Large intestine (tissue), 3 donors: ENCODE results near the gene NT5C2. TPM values are rescaled to one million over a fixed set of nuclear protein-coding genes. Genes with fewer than 3 reads are reported as not detected.

Experiments used
- DNase-seq, 2 donors: peaks; one replicate each; pipeline versions ENCODE4 v3.0.0 to v3.0.0-alpha.2; 2013
- H3K27ac ChIP-seq: one replicate; pipeline ENCODE4 v1.5.1; 2013; ENCODE audit warnings: low read length
- H3K27me3 ChIP-seq: 2 replicates; pipeline ENCODE4 v1.6.1; 2013; ENCODE audit warnings: low read length; ENCODE audit not compliant: control insufficient read depth, insufficient read depth
- H3K36me3 ChIP-seq: 2 replicates; pipeline ENCODE4 v1.6.1; 2013; ENCODE audit warnings: low read length; ENCODE audit not compliant: control insufficient read depth, insufficient read depth
- H3K4me1 ChIP-seq: one replicate; pipeline ENCODE4 v1.6.1; 2013; ENCODE audit warnings: low read length; ENCODE audit not compliant: control insufficient read depth, insufficient read depth
- H3K4me3 ChIP-seq: one replicate; pipeline ENCODE4 v1.5.1; 2013; ENCODE audit warnings: low read length
- H3K9me3 ChIP-seq: one replicate; pipeline ENCODE4 v1.6.1; 2013; ENCODE audit warnings: mild to moderate bottlenecking, low read depth, low read length, moderate library complexity; ENCODE audit not compliant: control insufficient read depth
- WGBS: methylation state at CpG from one replicate; pipeline ENCODE4 v1.1.5; 2013; ENCODE audit warnings: low lambda C conversion rate; ENCODE audit not compliant: insufficient coverage; 5-methylcytosine and 5-hydroxymethylcytosine counted together
- polyA plus RNA-seq: library from polyadenylated mRNA; unstranded; fragments of 120-200 nt; gene quantifications from one replicate; pipeline ENCODE4 v1.2.1, GENCODE V29; 2013

Gene NT5C2
- polyA plus RNA-seq, 1 donor, result 63.9 TPM

GRCh38 chr10:103203466-103203865 is 10.4 kb upstream of the NT5C2 start:
- H3K9me3 ChIP-seq, result no peaks in the 10 kb centered on the region
- H3K4me1 ChIP-seq, result no peaks in the 10 kb centered on the region
- no CpG with 5 or more reads among the region's 3 CpGs for WGBS
- H3K27me3 ChIP-seq, result no peaks in the 10 kb centered on the region
- H3K4me3 ChIP-seq, result no peak overlapping the region
- DNase-seq, result no peak
- H3K27ac ChIP-seq, result no peak overlapping the region
- H3K36me3 ChIP-seq, result no peaks in the 10 kb centered on the region

- Histone ChIP-seq H3K36me3 (no peaks in the 10 kb centered on the region), H3K9me3 (no peaks in the 10 kb centered on the region), H3K4me3 (no peak overlapping the region), H3K4me1 (peaks cover 3% of the 10 kb centered on the region), H3K27ac (no peak overlapping the region), H3K27me3 (no peaks in the 10 kb centered on the region)
- no peak for DNase-seq
- WGBS, result no CpG with 5 or more reads among the region's 7 CpGs
Measured at GRCh38 chr10:103202319-103202718, 9.2 kb upstream of the NT5C2 start.

GRCh38 chr10:103199488-103199887 is 6.4 kb upstream of the NT5C2 start:
- Histone ChIP-seq H3K4me1 (peaks cover 6% of the 10 kb centered on the region), H3K27me3 (no peaks in the 10 kb centered on the region)

GRCh38 chr10:103198648-103199047 is 5.6 kb upstream of the NT5C2 start:
- 80% methylated on average over 2 of the region's 8 CpGs for WGBS
- Histone ChIP-seq H3K9me3 (no peaks in the 10 kb centered on the region), H3K27ac (no peak overlapping the region), H3K36me3 (no peaks in the 10 kb centered on the region), H3K4me3 (no peak overlapping the region), H3K4me1 (peaks cover 6% of the 10 kb centered on the region), H3K27me3 (no peaks in the 10 kb centered on the region)
- no peak for DNase-seq

More at GRCh38 chr10:103199488-103199887, 6.4 kb upstream of the NT5C2 start:
- no CpG with 5 or more reads among the region's 1 CpG for WGBS
- no peak overlapping the region for H3K4me3 ChIP-seq
- H3K27ac ChIP-seq, result no peak overlapping the region
- no peaks in the 10 kb centered on the region for H3K36me3 ChIP-seq
- no peak for DNase-seq
- no peaks in the 10 kb centered on the region for H3K9me3 ChIP-seq

GRCh38 chr10:103197903-103198302 is 4.8 kb upstream of the NT5C2 start:
- DNase-seq, result no peak
- Histone ChIP-seq H3K4me1 (peaks cover 6% of the 10 kb centered on the region), H3K9me3 (no peaks in the 10 kb centered on the region), H3K4me3 (no peak overlapping the region), H3K27me3 (no peaks in the 10 kb centered on the region), H3K36me3 (no peaks in the 10 kb centered on the region), H3K27ac (no peak overlapping the region)
- WGBS, result 100% methylated on average over 1 of the region's 2 CpGs

GRCh38 chr10:103197174-103197573 is 4.1 kb upstream of the NT5C2 start:
- Histone ChIP-seq H3K4me3 (no peak overlapping the region), H3K27me3 (no peaks in the 10 kb centered on the region)
- 85% methylated on average over 2 of the region's 3 CpGs for WGBS

GRCh38 chr10:103196516-103196915 is 3.4 kb upstream of the NT5C2 start:
- H3K27ac ChIP-seq, result no peak overlapping the region

More at GRCh38 chr10:103197174-103197573, 4.1 kb upstream of the NT5C2 start:
- H3K36me3 ChIP-seq, result no peaks in the 10 kb centered on the region
- no peaks in the 10 kb centered on the region for H3K9me3 ChIP-seq
- peak overlapping the region; percentile 60 for H3K27ac ChIP-seq
- peaks cover 6% of the 10 kb centered on the region for H3K4me1 ChIP-seq
- DNase-seq, result peak; percentile 53 to 65

GRCh38 chr10:103193820-103194529 is 903 bp upstream of the NT5C2 start:
- H3K4me1 ChIP-seq, result peaks cover 6% of the 10 kb centered on the region
- 55% methylated on average over 4 of the region's 14 CpGs for WGBS

More at GRCh38 chr10:103196516-103196915, 3.4 kb upstream of the NT5C2 start:
- Histone ChIP-seq H3K9me3 (no peaks in the 10 kb centered on the region), H3K27me3 (no peaks in the 10 kb centered on the region), H3K4me3 (no peak overlapping the region), H3K36me3 (no peaks in the 10 kb centered on the region), H3K4me1 (peaks cover 6% of the 10 kb centered on the region)
- no peak for DNase-seq
- 40% methylated on average over 2 of the region's 2 CpGs for WGBS

GRCh38 chr10:103192451-103193106 is 493 bp downstream of the NT5C2 start:
- Histone ChIP-seq H3K36me3 (no peaks in the 10 kb centered on the region), H3K27ac (peak overlapping the region; percentile 94), H3K4me3 (peak overlapping the region; percentile 89), H3K9me3 (no peaks in the 10 kb centered on the region), H3K4me1 (peaks cover 5% of the 10 kb centered on the region), H3K27me3 (no peaks in the 10 kb centered on the region)
- WGBS, result no CpG with 5 or more reads among the region's 62 CpGs
- DNase-seq, result peak; percentile 67 to 87

More at GRCh38 chr10:103193820-103194529, 903 bp upstream of the NT5C2 start:
- peak in 1 of 2 donors; percentile 9 for DNase-seq
- H3K27ac ChIP-seq, result no peak overlapping the region
- no peak overlapping the region for H3K4me3 ChIP-seq
- no peaks in the 10 kb centered on the region for H3K9me3 ChIP-seq
- H3K36me3 ChIP-seq, result no peaks in the 10 kb centered on the region
- no peaks in the 10 kb centered on the region for H3K27me3 ChIP-seq

- WGBS, result 0% methylated on average over 1 of the region's 14 CpGs
- H3K4me3 ChIP-seq, result peak overlapping the region; percentile 89
- no peaks in the 10 kb centered on the region for H3K36me3 ChIP-seq
- peaks cover under 1% of the 10 kb centered on the region for H3K4me1 ChIP-seq
- peak overlapping the region; percentile 94 for H3K27ac ChIP-seq
- H3K9me3 ChIP-seq, result no peaks in the 10 kb centered on the region
- no peak for DNase-seq
- no peaks in the 10 kb centered on the region for H3K27me3 ChIP-seq
Measured at GRCh38 chr10:103192089-103192450, 1.0 kb downstream of the NT5C2 start.
